H7 (cell line): ENCODE data around the gene ADGB. TPM values are rescaled to one million over a fixed set of nuclear protein-coding genes. Genes with fewer than 3 reads are reported as not detected.
A peak's percentile ranks its signal among the peaks of the same experiment; 100 is the strongest.
"Not testable (repeated sequence)": the region's sequence is repeated elsewhere in the genome, so short reads cannot be mapped to it uniquely, and the experiment has no call there.

Experiments
- DNase-seq: peaks from one replicate; pipeline ENCODE4 v3.0.0; 2012
- H3K27me3 ChIP-seq: 2 replicates; pipeline ENCODE4 v1.6.0; 2011; ENCODE audit warnings: mild to moderate bottlenecking, low read length; ENCODE audit not compliant: control insufficient read depth, insufficient read depth
- H3K36me3 ChIP-seq: replicated peaks from 2 replicates; pipeline ENCODE4 v1.5.1; 2011; ENCODE audit warnings: low read length; ENCODE audit not compliant: control insufficient read depth, insufficient read depth
- H3K4me3 ChIP-seq: 2 replicates; pipeline ENCODE4 v1.5.1; 2011; ENCODE audit warnings: low read depth, mild to moderate bottlenecking, control low read depth, low read length, moderate library complexity; ENCODE audit not compliant: insufficient read depth
- total RNA-seq: library from RNA; depleted of rRNA; stranded (reverse); fragments of >200 nt; shearing (Covaris generic); gene quantifications from 2 replicates; pipeline ENCODE4 v1.2.3, GENCODE V29; 2014

The ADGB gene
- total RNA-seq, 1 experiment from 2014 or later, result not detected

GRCh38 chr6:146850238-146850896 lies 251.6 kb downstream of the ADGB start:
- no peaks in the 10 kb centered on the region for H3K27me3 ChIP-seq
- H3K4me3 ChIP-seq, result no peak overlapping the region
- no peaks in the 10 kb centered on the region; the same call in 1 of the 2 replicates for H3K36me3 ChIP-seq
- DNase-seq, result no peak

GRCh38 chr6:146850981-146851380 lies 252.2 kb downstream of the ADGB start:
- H3K4me3 ChIP-seq, result no peak overlapping the region
- no peaks in the 10 kb centered on the region; the same call in 1 of the 2 replicates for H3K36me3 ChIP-seq
- no peak for DNase-seq
- no peaks in the 10 kb centered on the region for H3K27me3 ChIP-seq

GRCh38 chr6:146851837-146852236 lies 253.1 kb downstream of the ADGB start:
- DNase-seq, result no peak
- no peak overlapping the region for H3K4me3 ChIP-seq
- H3K27me3 ChIP-seq, result no peaks in the 10 kb centered on the region
- H3K36me3 ChIP-seq, result no peaks in the 10 kb centered on the region; the same call in 1 of the 2 replicates

GRCh38 chr6:146854521-146855255 lies 255.9 kb downstream of the ADGB start:
- H3K4me3 ChIP-seq, H3K36me3 ChIP-seq, DNase-seq, H3K27me3 ChIP-seq: not testable (repeated sequence)

- Histone ChIP-seq H3K27me3 (no peaks in the 10 kb centered on the region), H3K4me3 (no peak overlapping the region), H3K36me3 (no peaks in the 10 kb centered on the region)
- no peak for DNase-seq
Observed at GRCh38 chr6:146855889-146856288, 257.1 kb downstream of the ADGB start.

GRCh38 chr6:146856296-146856695 lies 257.5 kb downstream of the ADGB start:
- Histone ChIP-seq H3K36me3 (no peaks in the 10 kb centered on the region), H3K27me3 (no peaks in the 10 kb centered on the region), H3K4me3 (no peak overlapping the region)
- no peak for DNase-seq

- no peaks in the 10 kb centered on the region for H3K27me3 ChIP-seq
- H3K4me3 ChIP-seq, result peak overlapping the region; percentile 21
- peak; percentile 75 for DNase-seq
- H3K36me3 ChIP-seq, result no peaks in the 10 kb centered on the region
Observed at GRCh38 chr6:146857180-146857979, 258.6 kb downstream of the ADGB start.

- peak; percentile 63 for DNase-seq
- Histone ChIP-seq H3K36me3 (no peaks in the 10 kb centered on the region), H3K4me3 (peak overlapping the region; percentile 21; the same call in 1 of the 2 replicates), H3K27me3 (no peaks in the 10 kb centered on the region)
Observed at GRCh38 chr6:146857980-146858347, 259.2 kb downstream of the ADGB start.

GRCh38 chr6:146859206-146859605 lies 260.4 kb downstream of the ADGB start:
- no peak for DNase-seq
- no peaks in the 10 kb centered on the region for H3K27me3 ChIP-seq
- H3K36me3 ChIP-seq, result no peaks in the 10 kb centered on the region

GRCh38 chr6:146859795-146860495 lies 261.2 kb downstream of the ADGB start:
- no peak overlapping the region for H3K4me3 ChIP-seq

More at GRCh38 chr6:146859206-146859605, 260.4 kb downstream of the ADGB start:
- H3K4me3 ChIP-seq, result no peak overlapping the region

GRCh38 chr6:146860583-146860982 lies 261.8 kb downstream of the ADGB start:
- H3K36me3 ChIP-seq, result no peaks in the 10 kb centered on the region
- DNase-seq, result no peak
- no peak overlapping the region for H3K4me3 ChIP-seq
- no peaks in the 10 kb centered on the region for H3K27me3 ChIP-seq

More at GRCh38 chr6:146859795-146860495, 261.2 kb downstream of the ADGB start:
- DNase-seq, result no peak
- Histone ChIP-seq H3K27me3 (no peaks in the 10 kb centered on the region), H3K36me3 (no peaks in the 10 kb centered on the region)

- H3K36me3 ChIP-seq, result no peaks in the 10 kb centered on the region
- H3K27me3 ChIP-seq, result no peaks in the 10 kb centered on the region
- H3K4me3 ChIP-seq, result no peak overlapping the region
- DNase-seq, result no peak
Observed at GRCh38 chr6:146861029-146861563, 262.3 kb downstream of the ADGB start.

GRCh38 chr6:146861716-146862115 lies 262.9 kb downstream of the ADGB start:
- Histone ChIP-seq H3K36me3 (no peaks in the 10 kb centered on the region), H3K4me3 (no peak overlapping the region), H3K27me3 (no peaks in the 10 kb centered on the region)
- DNase-seq, result no peak

GRCh38 chr6:146862508-146862919 lies 263.7 kb downstream of the ADGB start:
- H3K36me3 ChIP-seq, result no peaks in the 10 kb centered on the region
- no peaks in the 10 kb centered on the region for H3K27me3 ChIP-seq
- H3K4me3 ChIP-seq, result no peak overlapping the region
- no peak for DNase-seq
